LNCAP (cell line): ENCODE data around the gene TECPR1.

Experiments used
- TF ChIP-seq, protein P1 (sequence below): fragments of 450-650 bp; IDR thresholded peaks from 2 replicates; pipeline ENCODE4 v1.5.1; 2017; ENCODE audit warnings: mild to moderate bottlenecking

TECPR1 gene

DNA sequence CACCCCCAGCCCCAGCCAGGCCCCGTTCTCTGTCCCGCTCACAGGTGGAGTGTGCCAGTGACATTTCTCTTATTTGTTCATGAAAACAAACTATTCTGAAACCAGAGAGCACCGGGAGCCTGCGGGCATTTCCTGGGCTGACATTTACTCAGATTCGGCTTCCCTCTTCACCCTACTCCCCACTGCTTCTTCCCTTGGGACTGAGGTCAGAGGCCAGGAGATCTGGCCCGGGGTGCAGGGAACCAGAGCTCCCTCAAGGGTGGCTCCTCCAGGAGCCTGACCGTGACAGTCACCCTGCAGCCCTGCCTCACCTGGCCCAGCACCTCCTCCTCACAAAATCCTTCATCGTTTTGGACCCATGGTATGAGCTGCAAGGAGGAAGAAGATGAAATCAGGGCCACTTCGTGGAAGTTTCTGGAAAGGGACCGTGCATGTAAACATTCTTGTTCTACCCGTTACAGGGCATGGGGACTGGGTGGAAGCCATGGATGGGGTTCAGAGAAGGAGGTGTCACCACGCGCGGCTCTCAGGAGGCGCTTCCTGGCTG lies 28.6 kb downstream of the TECPR1 start:
- TF ChIP-seq, protein P1, sequence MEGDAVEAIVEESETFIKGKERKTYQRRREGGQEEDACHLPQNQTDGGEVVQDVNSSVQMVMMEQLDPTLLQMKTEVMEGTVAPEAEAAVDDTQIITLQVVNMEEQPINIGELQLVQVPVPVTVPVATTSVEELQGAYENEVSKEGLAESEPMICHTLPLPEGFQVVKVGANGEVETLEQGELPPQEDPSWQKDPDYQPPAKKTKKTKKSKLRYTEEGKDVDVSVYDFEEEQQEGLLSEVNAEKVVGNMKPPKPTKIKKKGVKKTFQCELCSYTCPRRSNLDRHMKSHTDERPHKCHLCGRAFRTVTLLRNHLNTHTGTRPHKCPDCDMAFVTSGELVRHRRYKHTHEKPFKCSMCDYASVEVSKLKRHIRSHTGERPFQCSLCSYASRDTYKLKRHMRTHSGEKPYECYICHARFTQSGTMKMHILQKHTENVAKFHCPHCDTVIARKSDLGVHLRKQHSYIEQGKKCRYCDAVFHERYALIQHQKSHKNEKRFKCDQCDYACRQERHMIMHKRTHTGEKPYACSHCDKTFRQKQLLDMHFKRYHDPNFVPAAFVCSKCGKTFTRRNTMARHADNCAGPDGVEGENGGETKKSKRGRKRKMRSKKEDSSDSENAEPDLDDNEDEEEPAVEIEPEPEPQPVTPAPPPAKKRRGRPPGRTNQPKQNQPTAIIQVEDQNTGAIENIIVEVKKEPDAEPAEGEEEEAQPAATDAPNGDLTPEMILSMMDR = no peak

DNA sequence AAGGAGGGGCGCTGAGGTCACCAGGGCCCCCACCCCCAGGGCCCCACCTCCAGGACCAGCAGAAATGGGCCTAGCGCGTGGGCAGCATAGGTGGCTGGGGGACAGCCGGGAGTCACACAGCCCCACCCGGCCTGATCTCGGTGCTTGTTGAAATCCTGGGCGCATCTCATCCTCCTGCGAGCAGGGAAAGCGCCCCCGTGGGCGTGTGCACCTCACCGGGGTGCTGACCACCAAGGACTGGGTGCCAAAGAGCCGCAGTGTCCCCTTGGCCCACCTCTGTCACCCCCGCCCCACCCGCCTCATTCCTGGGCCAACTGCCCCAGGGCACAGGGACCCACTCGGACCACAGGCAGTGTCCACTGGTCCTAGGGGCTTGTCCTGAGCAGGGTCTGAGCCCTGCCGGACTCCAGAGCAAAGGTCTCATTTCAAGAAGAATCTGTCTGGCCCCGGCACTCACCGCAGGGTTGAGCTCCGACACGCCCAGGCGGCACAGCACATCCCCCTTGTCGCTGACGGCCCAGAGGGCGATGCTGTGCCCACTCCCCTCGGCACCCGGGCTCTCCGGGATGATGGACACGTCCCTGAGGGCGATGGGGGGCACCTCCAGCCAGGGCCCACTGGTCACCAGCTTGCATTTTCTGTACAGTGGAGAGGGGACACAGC lies 29.4 kb downstream of the TECPR1 start:
- TF ChIP-seq, protein P1 = no peak

DNA sequence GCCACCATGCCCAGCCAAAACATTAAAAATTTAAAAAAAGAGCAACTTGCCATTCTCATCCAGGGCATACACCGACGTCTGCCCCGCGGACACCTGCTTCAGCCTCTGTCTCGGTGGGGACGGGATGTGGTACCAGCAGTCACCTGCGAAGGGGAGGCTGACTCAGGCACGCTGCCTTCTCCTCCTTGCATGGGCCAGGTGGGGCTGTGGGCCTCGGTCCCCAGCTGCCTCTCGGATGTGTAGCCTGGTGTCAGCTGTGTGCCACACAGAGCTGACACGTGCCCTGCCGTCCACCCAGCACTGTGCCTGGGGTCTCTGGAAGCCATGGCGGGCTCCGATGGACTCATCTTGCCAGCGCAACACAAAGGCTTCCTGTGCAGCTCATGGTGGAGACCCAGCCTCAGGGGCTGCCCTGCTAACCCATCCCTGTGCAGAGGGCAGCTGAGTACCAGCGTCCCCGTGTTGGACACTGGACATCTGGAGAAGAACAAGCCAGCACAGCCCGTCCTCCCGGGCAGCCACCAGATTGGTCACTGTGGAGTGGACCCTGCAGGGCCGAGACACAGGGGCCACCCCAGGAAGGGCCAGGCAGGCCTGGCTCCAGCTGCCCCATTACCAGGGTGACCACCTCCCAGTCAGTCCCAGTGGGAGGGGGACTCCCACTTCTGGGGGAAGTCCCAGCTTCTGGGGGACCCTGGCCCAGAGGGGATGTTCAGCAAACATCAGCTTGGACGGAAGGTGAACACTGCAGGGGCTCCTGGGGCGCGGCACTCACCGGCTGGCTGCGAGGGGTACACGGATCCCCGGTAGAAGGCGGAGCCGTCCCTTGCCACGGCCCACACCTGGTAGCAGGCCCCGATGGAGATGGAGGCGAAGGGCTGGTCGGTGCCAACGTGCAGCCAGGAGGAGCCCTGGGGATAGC lies 30.2 kb downstream of the TECPR1 start:
- TF ChIP-seq, protein P1 = no peak

DNA sequence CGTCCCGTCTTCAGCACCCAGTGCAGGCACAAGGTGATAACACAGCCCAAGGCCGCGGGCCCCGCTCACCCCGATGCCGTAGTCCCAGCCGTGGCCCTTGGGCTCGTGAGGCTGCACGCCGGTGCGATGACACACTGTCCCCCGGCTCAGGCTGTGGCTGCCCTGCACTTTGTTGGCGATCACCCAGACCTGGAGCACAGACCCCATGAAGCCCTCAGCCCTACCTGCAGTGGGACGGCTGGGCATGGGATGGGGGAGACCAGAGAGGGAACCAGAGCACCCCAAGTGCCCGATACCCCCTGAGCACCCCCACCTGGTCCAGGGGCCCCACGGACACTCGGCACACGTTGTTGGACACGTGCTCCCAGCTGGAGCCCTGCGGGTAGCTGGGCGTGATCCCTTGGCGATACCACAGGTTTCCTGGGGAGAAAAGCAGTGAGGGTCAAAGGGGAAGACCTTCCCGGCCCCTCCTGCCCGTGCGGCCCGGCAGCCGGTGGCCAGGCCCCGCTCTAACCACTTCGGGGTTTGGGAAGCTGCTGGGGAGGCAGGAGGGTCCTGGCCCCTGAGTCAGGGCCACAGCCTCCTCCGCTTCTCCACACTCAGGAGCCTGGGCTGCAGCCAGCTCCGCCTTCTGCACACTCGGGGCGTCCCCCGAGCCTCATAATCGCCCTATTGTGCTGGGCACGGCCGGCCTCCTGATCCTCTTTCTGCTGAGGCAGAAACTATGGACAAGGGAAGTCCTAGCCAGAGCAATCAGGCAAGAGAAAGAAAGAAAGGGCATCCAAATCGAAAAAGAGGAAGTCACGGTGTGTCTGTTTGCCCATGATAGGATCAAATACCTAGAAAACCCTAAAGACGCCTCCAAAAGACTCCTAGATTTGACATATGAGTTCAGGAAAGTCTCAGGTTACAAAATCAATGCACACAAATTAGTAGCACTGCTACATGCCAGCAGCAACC lies 34.1 kb downstream of the TECPR1 start:
- TF ChIP-seq, protein P1 = no peak

DNA sequence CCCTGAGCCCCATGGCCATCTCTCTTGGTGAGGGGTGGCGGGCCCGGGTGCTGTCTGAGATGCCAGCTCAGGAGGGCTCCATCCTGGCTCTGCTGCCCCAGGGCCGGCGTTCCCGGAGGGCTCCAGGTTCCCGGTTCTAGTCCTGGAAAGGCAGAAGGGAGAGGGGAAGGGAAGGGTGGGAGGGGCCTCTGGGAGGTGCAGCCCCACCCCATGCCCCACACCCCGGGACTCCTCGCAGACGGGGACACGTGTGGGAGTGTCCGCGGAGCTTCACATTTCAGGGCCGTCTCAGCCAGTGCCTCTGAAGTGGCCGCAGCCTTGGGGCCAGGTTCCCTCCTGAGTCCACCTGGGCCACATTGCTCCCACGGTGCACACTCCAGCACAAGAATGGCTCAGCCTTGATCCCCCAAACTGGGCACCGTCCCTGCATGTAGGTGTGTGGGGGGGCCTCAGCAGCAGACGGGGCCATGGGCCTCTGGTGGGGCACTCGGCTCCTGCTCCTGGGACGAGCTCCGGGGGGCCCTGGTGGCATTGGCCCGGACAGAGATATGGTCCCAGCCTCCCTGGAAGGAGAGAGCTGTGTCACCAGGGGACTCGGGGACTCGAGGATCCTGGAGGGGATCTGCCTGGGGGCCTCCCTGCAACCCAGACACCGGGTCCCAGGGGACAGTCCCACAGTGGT lies 35.0 kb downstream of the TECPR1 start:
- TF ChIP-seq, protein P1 = no peak

DNA sequence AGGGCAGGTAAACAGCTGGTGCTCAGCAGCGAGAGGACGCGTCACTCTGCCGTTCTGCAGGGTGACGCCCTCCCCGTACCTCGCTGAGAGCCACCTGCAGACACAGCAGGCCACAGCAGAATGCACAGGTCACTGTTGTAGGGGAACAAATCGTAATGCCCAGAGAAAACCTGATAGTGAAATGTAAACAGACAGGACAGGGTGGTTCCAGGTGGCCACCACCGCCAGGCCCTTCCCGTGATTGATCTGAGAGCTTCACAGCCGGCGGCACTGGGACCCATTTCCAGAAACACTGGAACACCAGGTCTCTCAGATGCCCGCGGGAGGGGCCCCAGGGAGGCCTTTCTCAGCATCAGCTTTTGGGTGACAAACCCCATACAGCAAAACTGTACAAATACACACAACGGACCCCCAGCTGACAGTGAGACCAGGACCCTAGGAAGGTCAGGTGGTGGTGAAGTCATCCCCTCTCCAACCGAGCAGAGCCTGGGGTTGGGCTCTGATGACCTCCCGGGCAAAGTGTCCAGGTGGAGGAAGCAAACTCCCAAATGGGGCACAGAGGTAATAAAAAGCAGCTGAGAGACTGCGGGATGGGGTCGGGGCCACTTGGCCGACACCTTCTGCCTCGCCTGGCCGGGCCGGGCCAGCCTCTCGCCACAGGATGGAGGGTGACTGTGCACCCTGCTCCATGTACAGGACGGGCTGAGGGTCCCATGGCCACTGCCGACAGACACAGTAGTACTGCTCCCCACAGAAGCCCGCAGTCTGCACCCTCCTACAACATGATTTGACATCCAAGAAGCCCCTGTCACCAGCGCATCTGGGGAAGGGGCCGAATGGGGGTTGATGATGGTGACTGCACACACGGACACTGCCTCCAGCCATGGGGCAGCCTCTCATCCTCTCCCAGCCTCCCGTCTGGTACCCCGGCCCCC lies 36.2 kb downstream of the TECPR1 start:
- TF ChIP-seq, protein P1 = no peak
